GM18505 (cell line): Measurements from ENCODE around the gene POU2F3.

Experiments
- ATAC-seq: cut with Tn5 transposase; IDR thresholded peaks from one replicate; pipeline ENCODE4 v1.9.1; 2021; ENCODE audit not compliant: unreplicated experiment
- POLR2A ChIP-seq: IDR thresholded peaks from 4 replicates; pipeline ENCODE4 v1.6.1; 2011; ENCODE audit warnings: borderline replicate concordance; ENCODE audit not compliant: insufficient read depth, insufficient read length; ENCODE audit errors: extremely low read depth

POU2F3 gene

GRCh38 chr11:120354779-120355178 lies 114.8 kb downstream of the POU2F3 start:
- no peak for TF ChIP-seq POLR2A
- no peak for ATAC-seq

GRCh38 chr11:120357620-120358019 lies 117.7 kb downstream of the POU2F3 start:
- ATAC-seq, result no peak
- no peak for TF ChIP-seq POLR2A

- no peak for TF ChIP-seq POLR2A
- ATAC-seq, result no peak
Observed at GRCh38 chr11:120358729-120359128, 118.8 kb downstream of the POU2F3 start.

GRCh38 chr11:120363436-120363835 lies 123.5 kb downstream of the POU2F3 start:
- no peak for TF ChIP-seq POLR2A
- no peak for ATAC-seq

- ATAC-seq, result no peak
- TF ChIP-seq POLR2A, result no peak
Observed at GRCh38 chr11:120365512-120365911, 125.6 kb downstream of the POU2F3 start.
